ENCODE measurements around the gene STIM1.

The STIM1 gene

GRCh38 chr11:4022669-4023068 is 167.2 kb downstream of the STIM1 start:
- TF ChIP-seq CTCF (IDR thresholded peaks at IDR 0.05; ENCODE audit: low read depth, low read length, missing control alignments), result no peak
- Histone ChIP-seq H3K27ac (no peak overlapping the region), H3K4me3 (ENCODE audit: low read depth, low read length) (no peak overlapping the region), H3K27me3 (replicated peaks) (no peaks in the 10 kb centered on the region), H3K36me3 (replicated peaks) (no peaks in the 10 kb centered on the region)
- DNase-seq, result no peak
- in situ Hi-C loops (cut with HindIII; ENCODE audit: low pct_ligation_motif_present, low sequenced_read_pairs), result no loop called here

GRCh38 chr11:4025248-4025966 is 169.9 kb downstream of the STIM1 start:
- TF ChIP-seq CTCF (IDR thresholded peaks at IDR 0.05; ENCODE audit: low read depth, low read length, missing control alignments), result no peak
- no peak overlapping the region for H3K27ac ChIP-seq
- H3K27me3 ChIP-seq (replicated peaks), result no peaks in the 10 kb centered on the region
- H3K36me3 ChIP-seq (replicated peaks), result no peaks in the 10 kb centered on the region
- in situ Hi-C loops (cut with HindIII; ENCODE audit: low pct_ligation_motif_present, low sequenced_read_pairs), result no loop called here
- no peak overlapping the region for H3K4me3 ChIP-seq (ENCODE audit: low read depth, low read length)
- no peak for DNase-seq

- no peak for DNase-seq
- in situ Hi-C loops (cut with HindIII; ENCODE audit: low pct_ligation_motif_present, low sequenced_read_pairs), result no loop called here
- no peaks in the 10 kb centered on the region for H3K27me3 ChIP-seq (replicated peaks)
- H3K36me3 ChIP-seq (replicated peaks), result no peaks in the 10 kb centered on the region
- H3K27ac ChIP-seq, result no peak overlapping the region
- H3K4me3 ChIP-seq (ENCODE audit: low read depth, low read length), result no peak overlapping the region
- TF ChIP-seq CTCF (IDR thresholded peaks at IDR 0.05; ENCODE audit: low read depth, low read length, missing control alignments), result no peak
Measured at GRCh38 chr11:4025967-4026324, 170.5 kb downstream of the STIM1 start.

GRCh38 chr11:4026389-4026788 is 170.9 kb downstream of the STIM1 start:
- H3K36me3 ChIP-seq (replicated peaks), result no peaks in the 10 kb centered on the region
- in situ Hi-C loops (cut with HindIII; ENCODE audit: low pct_ligation_motif_present, low sequenced_read_pairs), result no loop called here
- no peak overlapping the region for H3K4me3 ChIP-seq (ENCODE audit: low read depth, low read length)
- no peak overlapping the region for H3K27ac ChIP-seq
- no peaks in the 10 kb centered on the region for H3K27me3 ChIP-seq (replicated peaks)
- no peak for TF ChIP-seq CTCF (IDR thresholded peaks at IDR 0.05; ENCODE audit: low read depth, low read length, missing control alignments)
- DNase-seq, result no peak

- TF ChIP-seq CTCF (IDR thresholded peaks at IDR 0.05; ENCODE audit: low read depth, low read length, missing control alignments), result no peak
- DNase-seq, result no peak
- H3K36me3 ChIP-seq (replicated peaks), result no peaks in the 10 kb centered on the region
- no peak overlapping the region for H3K4me3 ChIP-seq (ENCODE audit: low read depth, low read length)
- no peak overlapping the region for H3K27ac ChIP-seq
- in situ Hi-C loops (cut with HindIII; ENCODE audit: low pct_ligation_motif_present, low sequenced_read_pairs), result no loop called here
- no peaks in the 10 kb centered on the region for H3K27me3 ChIP-seq (replicated peaks)
Measured at GRCh38 chr11:4027746-4028145, 172.3 kb downstream of the STIM1 start.

- no peak for DNase-seq
- no peak overlapping the region for H3K4me3 ChIP-seq (ENCODE audit: low read depth, low read length)
- H3K27ac ChIP-seq, result no peak overlapping the region
- H3K27me3 ChIP-seq (replicated peaks), result no peaks in the 10 kb centered on the region
- no peak for TF ChIP-seq CTCF (IDR thresholded peaks at IDR 0.05; ENCODE audit: low read depth, low read length, missing control alignments)
- in situ Hi-C loops (cut with HindIII; ENCODE audit: low pct_ligation_motif_present, low sequenced_read_pairs), result no loop called here
- H3K36me3 ChIP-seq (replicated peaks), result no peaks in the 10 kb centered on the region
Measured at GRCh38 chr11:4030197-4030596, 174.7 kb downstream of the STIM1 start.

Data from brain microvascular endothelial cell (primary cell).